CD4-positive, alpha-beta T cell treated with Interleukin-6 for 4 hours (primary cell): Measurements from ENCODE around the gene GLTP.
"Not testable (repeated sequence)": the region's sequence is repeated elsewhere in the genome, so short reads cannot be mapped to it uniquely, and the experiment has no call there.

ENCODE experiments used
- DNase-seq: peaks from one replicate; pipeline ENCODE4 v3.0.0-alpha.2; 2020; ENCODE audit warnings: mixed read lengths

The GLTP gene

GRCh38 chr12:109876406-109876805, 3.9 kb downstream of the GLTP start:
- no peak for DNase-seq

GRCh38 chr12:109875572-109876131, 4.7 kb downstream of the GLTP start:
- DNase-seq = no peak

GRCh38 chr12:109873653-109874052, 6.7 kb downstream of the GLTP start:
- no peak for DNase-seq

- DNase-seq = no peak
These were observed 8.6 kb downstream of the GLTP start for GRCh38 chr12:109871668-109872314.

GRCh38 chr12:109870648-109871047, 9.7 kb downstream of the GLTP start:
- DNase-seq = no peak

- DNase-seq = no peak
These were observed 11.9 kb downstream of the GLTP start for GRCh38 chr12:109868182-109869051.

GRCh38 chr12:109864916-109865315, 15.4 kb downstream of the GLTP start:
- DNase-seq = no peak

GRCh38 chr12:109863847-109864712, 16.3 kb downstream of the GLTP start:
- no peak for DNase-seq

- DNase-seq = not testable (repeated sequence)
These were observed 17.9 kb downstream of the GLTP start for GRCh38 chr12:109862491-109862890.

GRCh38 chr12:109861689-109862314, 18.5 kb downstream of the GLTP start:
- DNase-seq = no peak

- no peak for DNase-seq
These were observed 19.4 kb downstream of the GLTP start for GRCh38 chr12:109860977-109861376.

GRCh38 chr12:109858764-109859163, 21.6 kb downstream of the GLTP start:
- no peak for DNase-seq

GRCh38 chr12:109857715-109858114, 22.6 kb downstream of the GLTP start:
- DNase-seq = no peak

- DNase-seq = no peak
These were observed 25.0 kb downstream of the GLTP start for GRCh38 chr12:109855377-109855776.

- DNase-seq = not testable (repeated sequence)
These were observed 29.8 kb downstream of the GLTP start for GRCh38 chr12:109850518-109850917.

- no peak for DNase-seq
These were observed 33.1 kb downstream of the GLTP start for GRCh38 chr12:109847142-109847735.

GRCh38 chr12:109845824-109846205, 34.5 kb downstream of the GLTP start:
- no peak for DNase-seq

GRCh38 chr12:109844983-109845823, 35.1 kb downstream of the GLTP start:
- peak; percentile 91 for DNase-seq

- no peak for DNase-seq
These were observed 36.2 kb downstream of the GLTP start for GRCh38 chr12:109844091-109844490.

- DNase-seq = no peak
These were observed 38.3 kb downstream of the GLTP start for GRCh38 chr12:109842021-109842420.

GRCh38 chr12:109841356-109841755, 39.0 kb downstream of the GLTP start:
- DNase-seq = no peak
